DMS114 treated with DMSO at 0.1 percent for 48 hours (cell line): ENCODE data around the gene CTXND1.

Source experiments
- DNase-seq: peaks from one replicate; lab custom pipeline; 2025; ENCODE audit not compliant: unreplicated experiment; lab: John Stamatoyannopoulos, UW

CTXND1 gene

GRCh38 chr15:80210611-80211573 lies 41.1 kb downstream of the CTXND1 start:
- DNase-seq: no peak

DNA sequence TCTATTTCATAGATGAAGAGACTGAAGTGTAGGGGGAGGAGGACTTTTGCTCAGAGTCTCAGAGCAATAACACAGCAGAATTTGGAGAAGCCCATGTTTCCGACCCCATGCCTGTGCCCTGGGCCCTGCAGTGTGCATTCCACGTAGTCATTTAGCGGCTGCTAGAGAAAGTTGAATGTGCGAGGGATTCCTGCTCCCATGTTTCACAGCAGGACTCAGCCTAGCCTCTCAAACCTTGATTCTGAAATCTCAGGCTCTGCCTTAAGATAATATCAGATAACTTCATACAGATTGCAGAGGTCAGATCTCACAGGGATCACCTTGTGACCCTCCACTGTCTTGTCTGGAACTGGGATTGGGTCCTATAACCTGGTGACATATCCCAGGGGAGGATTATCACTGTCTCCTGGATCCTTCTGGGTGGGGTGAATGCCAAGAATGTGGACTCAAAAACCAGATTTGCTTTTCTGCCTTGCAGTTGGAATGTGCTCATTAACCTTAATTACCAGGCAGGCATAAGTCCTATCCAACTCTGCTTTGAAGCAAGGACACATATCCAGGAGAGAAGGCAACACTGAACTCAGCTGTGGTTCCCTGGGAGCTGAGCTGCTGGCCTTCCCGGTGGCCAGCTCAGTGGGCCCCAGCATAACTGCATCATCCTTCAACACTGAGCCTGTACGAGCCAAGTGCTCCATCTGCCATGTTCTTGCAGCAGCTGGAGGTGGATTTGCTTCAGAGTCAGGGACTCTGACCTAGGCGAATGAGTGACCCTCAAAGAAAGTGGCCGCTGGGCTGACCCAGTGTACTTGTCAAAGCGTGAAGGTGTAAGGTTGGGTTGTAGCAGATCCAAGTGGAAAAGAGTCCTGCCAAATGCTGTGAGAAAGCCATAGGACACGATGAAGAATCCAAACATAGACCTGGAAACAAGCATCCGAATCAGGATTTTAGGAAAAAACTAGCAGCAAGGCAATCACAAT lies 43.0 kb downstream of the CTXND1 start:
- DNase-seq: no peak

DNA sequence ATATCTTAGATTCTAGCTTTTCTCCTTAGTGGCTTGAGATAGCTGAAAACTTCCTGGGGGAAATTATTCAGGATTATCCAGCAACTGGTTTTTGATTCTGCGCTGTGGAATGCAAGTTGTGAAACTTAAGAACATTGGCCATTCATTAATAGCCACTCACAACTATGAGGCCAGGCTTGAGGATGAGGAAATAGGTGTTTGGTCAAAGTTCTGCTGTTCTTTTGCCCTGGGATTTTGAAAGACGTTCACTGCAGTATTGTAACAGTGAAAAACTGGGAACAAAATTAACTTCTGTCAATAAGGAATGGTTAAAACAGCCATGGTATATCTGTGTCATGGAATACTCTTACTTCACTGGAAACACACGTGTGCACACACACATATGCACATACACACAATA lies 44.1 kb downstream of the CTXND1 start:
- no peak for DNase-seq

DNA sequence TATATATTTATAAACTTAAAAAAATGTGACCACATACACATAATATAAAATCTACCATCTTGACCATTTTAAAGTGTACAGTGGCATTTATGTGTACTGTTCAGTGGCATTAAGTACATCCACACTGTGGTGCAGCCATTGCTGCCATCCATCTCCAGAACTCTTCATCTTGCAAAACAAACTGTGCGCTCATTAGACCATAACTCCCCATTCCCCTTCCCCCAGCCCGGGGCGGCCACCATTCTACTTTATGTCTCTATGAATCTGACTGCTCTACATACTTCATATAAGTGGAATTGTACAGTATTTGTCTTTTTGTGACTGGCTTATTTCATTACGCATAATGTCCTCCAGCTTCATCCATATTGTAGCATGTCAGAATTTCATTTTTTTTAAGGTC lies 47.8 kb downstream of the CTXND1 start:
- DNase-seq: no peak

- DNase-seq: no peak
These were observed 48.6 kb downstream of the CTXND1 start for GRCh38 chr15:80203361-80203885.

DNA sequence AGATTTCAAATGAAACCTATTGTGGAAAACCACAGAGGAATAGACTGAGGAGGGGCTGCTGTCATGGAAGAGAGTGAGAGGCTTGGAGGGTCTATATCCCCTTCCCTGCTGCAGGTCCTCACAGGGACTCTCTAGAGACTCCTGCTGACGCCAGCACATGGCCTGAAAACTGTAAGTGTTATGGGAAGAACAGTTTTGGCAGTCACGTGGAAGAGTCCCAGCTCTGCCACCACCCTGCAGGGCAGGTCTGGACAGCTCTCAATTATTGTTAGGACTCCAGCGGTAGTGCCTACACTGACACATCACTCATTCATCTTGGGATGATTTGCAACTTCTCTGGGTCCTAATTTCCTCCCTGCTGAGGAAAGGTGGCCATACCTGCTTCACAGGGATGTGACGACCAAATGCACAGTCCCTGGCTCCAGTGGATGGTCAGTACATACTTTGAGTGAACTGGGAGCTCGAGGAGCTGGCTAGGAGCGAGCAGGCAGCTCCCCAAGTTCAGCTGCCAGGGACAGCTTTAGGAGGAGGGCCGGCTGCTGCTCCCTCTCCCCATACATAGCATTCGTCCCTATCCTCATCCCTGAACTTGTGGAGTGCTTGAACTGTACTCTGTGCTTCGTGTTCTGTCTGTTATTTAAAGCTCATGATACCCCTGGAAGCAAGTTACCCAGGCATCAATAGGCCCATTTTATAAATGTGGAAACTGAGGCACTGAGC lies 49.2 kb downstream of the CTXND1 start:
- no peak for DNase-seq

DNA sequence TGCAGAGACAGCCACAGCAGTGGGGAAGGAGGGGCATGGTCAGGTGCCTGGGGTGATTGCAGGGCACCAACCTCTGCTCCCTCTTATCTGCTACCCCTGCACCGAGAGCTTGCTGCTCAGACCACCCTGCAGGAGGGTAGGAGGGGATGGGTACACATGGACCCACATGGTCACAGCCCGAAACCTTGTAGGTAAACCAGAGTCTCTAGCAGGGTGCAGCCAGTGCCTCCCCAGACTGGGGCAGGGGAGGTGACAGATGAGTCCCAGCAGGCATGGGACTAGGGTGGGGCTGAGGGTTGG lies 50.0 kb downstream of the CTXND1 start:
- DNase-seq: no peak

GRCh38 chr15:80201256-80202015 lies 50.6 kb downstream of the CTXND1 start:
- no peak for DNase-seq

GRCh38 chr15:80199869-80200268 lies 52.1 kb downstream of the CTXND1 start:
- no peak for DNase-seq

DNA sequence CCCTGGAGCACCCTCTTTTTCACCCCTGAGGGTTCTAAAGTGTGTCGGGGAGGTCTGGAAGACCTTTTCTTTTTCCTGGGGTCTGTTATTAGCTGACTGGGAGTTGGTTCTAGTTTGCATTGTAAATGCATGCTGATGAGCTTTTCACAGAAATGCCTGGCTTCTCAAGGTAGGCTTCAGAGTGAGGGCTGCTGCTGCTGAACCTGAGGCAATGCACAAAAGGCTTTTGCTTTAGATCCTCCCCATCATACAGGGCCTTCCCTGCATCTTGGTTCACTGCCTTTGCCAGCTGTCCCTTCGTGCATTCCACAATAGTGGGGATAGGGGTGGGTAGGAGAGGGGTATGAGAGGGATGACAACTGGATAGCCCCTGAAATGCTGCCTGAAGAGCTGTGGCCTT lies 52.6 kb downstream of the CTXND1 start:
- DNase-seq: no peak

GRCh38 chr15:80194914-80195313 lies 57.1 kb downstream of the CTXND1 start:
- DNase-seq: no peak

- no peak for DNase-seq
These were observed 57.8 kb downstream of the CTXND1 start for GRCh38 chr15:80194186-80194585.

- no peak for DNase-seq
These were observed 60.0 kb downstream of the CTXND1 start for GRCh38 chr15:80191897-80192595.

- DNase-seq: no peak
These were observed 60.8 kb downstream of the CTXND1 start for GRCh38 chr15:80191198-80191597.

GRCh38 chr15:80188251-80188650 lies 63.8 kb downstream of the CTXND1 start:
- no peak for DNase-seq

DNA sequence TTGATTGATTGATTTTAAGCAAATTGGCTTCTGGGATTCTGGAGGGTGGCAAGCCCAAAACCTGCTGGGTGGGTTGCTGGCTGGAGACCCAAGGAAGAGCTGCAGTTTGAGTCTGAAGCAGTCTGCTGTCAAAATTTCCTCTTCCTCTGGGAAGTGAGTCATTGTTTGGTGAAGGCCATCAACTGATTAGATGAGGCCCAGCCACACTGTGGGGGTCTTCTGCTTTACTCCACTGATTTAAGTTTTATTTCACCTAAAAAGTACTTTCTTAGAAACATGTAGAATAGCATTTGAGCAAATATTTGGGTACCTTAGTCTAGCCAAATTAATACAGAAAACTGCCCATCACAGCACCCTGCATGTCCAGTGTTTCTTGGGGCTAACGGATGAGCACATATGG lies 65.4 kb downstream of the CTXND1 start:
- DNase-seq: no peak

- no peak for DNase-seq
These were observed 65.9 kb downstream of the CTXND1 start for GRCh38 chr15:80186066-80186465.

- no peak for DNase-seq
These were observed 66.9 kb downstream of the CTXND1 start for GRCh38 chr15:80185152-80185551.

DNA sequence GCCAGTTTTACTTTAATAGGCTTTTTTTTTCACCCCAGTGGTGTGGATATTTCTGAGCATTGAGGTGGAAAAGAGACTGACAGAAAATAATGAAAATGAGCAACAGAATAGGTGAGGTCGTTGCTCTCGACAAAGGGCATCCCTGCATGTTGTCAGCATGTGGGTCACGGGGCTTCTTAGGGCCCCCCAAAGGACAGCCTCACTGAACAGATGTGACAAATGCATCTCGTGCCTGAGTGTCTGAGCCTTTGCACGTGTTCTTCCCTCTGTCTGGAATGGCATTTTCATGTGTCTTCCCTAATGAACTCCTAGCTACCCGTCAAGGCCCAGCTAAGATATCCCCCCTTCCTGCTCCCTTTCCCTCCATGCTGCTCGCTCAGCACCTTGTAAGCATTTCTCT lies 67.5 kb downstream of the CTXND1 start:
- DNase-seq: no peak

GRCh38 chr15:80183886-80184285 lies 68.1 kb downstream of the CTXND1 start:
- DNase-seq: peak; percentile 5
